GOT3 (cell line): ENCODE data around the gene RGS6.

Source experiments
- DNase-seq: peaks from one replicate; lab custom pipeline; 2025; ENCODE audit warnings: mixed read lengths; lab: John Stamatoyannopoulos, UW

The RGS6 gene

DNA sequence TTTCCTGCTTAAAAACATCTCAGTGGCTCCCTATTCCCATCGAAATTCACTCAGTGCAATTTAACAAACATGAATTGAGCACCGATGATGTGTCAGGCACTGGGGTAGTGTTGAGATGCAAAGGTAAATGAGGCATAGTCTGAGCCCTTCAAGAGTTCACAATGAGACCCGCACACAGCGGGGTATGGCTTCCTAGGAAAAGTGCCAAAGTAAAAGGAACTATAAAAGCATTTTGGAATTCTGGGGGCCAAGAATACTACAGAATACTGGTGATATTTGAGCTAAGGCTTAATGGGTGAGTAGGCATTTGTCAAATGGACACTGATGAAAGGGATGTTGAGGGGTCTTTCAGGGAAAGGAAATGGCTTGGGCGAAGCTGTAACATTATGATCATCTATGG, 646.3 kb downstream of the RGS6 start:
- no peak for DNase-seq

DNA sequence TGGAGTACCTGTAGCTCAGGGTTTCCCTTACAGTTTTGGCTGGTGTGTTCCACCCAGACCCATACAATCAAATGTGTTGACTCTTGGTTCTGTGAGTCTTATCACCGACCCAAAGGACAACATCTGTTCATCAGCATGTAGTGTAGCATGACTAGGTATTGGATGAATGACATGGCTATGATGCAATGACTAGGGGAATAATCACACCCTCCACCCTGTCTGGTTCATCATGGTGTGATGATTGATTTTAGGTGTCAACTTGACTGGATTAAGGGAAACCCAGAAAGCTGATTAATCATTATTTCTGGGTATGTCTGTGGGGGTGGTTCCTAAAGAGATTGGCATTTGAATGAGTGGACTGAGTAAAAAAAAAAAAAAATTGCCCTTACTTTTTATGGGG, 650.4 kb downstream of the RGS6 start:
- DNase-seq, result no peak

DNA sequence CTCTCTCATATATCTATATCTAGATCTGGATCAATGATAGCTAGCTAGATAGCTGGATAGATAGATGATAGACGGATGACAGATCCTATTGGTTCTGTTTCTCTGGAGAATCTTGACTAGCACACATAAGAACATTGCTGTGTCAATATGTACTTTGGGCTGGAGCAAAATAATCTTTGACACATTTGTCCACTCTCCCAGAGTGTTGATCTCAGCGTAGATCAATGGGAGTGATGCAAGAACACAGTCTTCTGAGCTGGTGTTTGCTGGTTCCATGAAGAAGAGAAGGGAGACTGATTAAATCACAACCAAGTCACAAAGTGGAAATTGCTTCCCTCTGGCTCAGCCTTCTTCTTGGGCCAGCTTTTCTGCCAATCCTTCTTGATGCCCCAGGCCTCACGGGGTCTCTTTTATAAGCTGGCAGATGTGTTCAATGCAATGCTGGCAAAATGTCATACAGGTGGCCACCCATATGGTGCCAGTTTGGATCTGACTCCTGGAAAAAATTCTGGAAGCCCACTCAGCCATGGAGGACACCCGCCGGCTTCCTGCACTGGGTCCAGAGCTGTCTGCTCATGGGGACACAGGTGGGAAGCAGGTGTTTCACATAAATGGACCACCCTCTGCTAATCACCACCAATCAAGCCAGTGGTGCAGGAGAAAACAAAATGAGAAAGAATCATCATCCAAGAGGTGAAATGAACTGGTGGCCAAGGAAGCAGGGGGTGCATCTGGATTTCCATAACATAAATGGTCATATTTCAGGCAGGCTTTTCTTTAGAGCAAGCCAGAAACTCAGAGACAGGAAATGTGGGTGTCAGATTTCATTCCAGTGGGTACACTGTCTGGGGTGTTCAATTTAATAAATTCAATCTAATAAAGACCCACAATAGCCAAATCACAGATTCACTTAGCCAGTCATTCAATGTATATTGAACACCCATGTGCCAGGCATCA, 651.4 kb downstream of the RGS6 start:
- DNase-seq, result no peak

DNA sequence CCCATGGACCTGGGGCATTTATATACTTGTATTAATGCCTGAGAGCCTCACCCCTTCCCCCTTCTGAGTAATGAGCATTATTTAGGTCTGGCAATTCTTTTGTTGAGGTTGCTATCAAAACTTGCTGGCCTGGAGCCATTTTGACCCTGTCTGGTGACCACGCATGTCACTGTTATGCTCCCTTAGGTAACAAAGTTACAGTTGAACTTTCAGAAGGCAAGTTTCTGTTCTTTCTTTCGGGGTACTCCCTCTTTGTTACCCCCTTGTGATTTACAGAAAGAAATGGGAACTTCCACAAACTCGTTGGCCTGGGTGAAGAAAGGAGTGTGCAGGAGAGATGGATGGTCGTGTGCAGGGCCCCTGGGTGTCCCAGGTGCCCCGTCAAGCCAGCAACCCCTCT, 656.3 kb downstream of the RGS6 start:
- no peak for DNase-seq

DNA sequence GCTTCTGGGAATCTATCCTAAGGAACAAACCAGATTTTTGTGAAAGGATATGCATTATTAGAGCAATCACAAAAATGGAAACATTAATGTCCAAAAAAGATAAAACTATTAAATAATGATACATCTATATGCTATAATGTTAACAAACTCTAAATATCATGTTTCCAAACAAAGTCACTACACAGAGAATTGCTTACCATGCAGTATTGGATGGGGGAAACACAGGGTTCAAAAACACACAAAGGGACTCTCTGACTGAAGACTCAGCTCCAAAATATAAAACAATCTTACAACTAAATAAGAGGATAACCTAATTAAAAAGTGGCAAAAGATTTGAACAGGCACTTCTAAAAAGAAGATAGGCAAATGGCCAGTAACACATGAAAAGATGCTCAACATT, 657.4 kb downstream of the RGS6 start:
- DNase-seq, result no peak

DNA sequence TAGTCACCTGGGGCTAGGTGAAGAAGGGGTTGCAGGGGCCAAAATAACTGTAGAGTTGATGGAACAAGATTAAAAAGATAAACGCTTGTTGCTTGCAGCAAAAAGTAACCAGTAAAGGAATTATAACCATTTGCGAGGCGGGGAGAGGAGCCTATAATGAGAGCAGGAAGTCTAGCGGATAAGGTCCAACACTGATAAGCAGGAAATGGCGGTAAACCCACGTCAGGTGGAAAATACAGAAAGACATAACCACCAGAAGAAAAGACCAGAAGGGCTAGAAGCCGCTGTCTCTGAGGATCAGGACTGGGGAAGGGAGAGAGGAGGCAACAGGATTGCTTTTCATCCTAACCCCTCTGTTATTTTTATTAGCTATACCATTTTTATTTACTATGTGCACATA, 658.3 kb downstream of the RGS6 start:
- DNase-seq, result no peak

DNA sequence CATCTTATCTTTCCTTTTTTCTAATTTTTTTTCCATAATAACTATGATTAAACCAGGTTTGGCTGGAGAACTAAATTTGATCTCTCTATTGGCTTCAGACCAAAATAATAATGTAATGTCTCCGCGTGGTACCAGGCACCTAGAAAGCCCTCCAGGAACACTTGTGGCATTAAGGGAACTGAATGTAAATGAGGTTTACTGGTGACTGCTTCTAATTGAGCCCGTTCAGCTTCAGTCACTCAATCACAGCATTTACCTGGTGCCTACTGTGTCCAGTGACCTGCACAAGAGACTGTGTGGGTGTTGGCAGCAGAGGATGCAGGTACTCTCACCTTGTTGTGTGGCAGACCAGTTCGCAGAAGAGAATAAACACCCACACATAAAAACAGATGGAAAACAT, 659.2 kb downstream of the RGS6 start:
- DNase-seq, result no peak

DNA sequence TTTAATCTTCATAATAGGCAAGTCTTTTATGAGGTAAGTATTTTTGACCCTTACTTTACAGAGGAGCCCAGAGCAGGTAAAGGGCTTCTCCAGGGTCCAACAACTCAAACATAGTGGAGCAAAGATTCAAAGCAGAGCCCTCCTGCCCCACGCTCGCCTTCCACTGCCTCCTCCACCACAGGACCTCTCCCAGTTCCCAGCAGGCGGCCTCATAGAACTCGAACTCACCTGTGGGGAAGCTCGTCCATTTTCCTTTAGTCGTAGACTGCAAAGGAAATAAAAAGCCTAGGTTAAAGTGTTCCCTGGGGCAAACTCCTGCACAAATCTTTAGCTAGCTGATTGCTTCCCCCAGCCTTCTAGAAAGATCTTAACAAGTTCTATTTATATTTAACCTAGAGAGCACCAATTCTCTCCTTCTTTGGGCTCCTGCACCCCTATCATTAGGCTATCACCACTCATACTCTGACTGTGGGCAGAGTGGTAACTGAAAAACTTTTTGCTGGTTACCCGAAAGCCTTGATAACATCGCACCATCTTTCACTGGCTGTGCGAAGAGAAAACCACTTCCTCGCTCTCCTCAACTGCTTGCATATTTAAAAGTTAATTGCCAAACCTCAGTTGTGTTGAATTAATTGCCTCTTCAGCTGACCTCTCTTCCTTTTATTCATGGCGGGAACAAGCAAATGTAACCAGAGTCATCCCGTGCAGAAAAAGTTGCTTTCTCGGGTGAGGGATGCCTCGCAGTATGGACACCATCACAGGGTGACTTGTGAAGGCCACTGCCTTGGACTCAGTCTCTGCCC, 662.1 kb downstream of the RGS6 start:
- no peak for DNase-seq

DNA sequence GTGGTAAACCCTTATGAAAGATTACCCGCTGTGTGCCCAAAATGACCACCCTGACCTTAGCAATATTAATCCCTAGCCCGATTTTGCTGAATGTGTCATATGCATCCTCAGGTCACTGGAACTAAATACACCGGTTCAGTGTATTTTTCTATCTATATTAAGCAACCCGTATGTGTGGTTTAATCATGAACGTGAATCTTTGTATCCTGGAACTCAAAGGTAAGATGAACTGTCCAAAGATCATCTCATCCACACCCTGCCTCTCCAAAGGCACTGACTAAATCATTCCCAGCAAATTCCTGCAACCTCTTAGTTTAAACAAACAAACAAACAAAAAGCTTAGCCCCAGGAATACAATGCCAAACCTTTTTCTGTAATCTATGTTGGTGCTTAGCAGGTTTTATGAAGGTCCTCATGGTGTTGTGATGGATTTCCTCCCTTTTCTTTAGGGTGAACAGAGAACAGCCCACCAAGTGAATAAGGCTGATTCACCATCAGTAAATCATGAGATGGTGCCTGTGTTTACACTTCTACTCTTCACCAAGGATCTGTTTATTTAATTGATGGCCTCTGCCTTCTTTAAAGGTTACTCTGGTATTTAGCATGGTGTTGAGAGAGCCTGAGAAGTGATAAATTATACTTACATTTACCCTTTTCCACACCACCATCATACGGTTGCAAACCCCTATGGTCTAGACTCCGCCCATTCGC, 663.1 kb downstream of the RGS6 start:
- no peak for DNase-seq

DNA sequence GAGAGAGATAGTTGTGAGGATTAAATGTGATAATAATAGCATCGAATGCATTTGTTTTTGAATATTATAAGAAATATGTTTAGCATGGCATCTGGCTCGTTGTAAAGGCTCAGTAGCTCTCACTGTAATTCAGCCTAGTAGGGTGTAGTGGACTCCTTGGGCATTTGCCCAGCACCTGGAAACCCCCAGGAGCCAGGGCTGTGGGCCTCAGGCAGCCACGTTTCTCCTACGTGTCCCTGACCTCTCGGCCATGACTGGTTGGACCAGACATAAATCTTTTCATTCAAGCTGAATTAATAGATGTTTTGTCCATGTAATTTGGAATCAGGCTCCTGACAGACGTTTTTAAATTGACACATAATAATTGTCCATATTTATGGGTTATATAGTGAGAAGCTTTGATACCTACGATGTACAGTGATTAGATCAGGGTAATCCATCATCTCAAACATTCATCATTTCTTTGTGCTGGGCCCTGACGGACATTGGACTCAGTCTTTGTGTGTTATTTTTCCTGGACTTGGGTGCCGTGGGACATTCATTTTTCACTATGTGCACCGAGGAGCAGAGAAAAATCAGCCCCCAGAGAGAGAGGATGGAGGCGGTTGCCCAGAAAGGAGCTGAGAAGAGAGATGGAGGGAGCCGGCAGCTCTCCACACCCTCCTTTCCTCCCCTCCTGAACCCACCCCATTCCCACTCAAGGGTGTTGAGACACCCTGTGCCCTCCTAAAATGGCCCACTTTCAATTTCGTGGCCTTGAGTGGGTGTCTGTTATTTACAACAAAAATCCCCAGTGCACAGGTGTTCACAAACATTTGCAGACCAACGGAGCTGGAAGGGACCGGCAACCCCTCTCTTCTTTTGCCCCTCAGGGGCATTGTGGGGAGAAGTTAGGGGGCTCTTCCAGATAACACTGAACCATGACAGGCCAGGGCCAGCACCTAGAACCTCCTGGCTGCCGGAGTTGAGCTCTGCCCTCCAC, 665.3 kb downstream of the RGS6 start:
- DNase-seq, result no peak

DNA sequence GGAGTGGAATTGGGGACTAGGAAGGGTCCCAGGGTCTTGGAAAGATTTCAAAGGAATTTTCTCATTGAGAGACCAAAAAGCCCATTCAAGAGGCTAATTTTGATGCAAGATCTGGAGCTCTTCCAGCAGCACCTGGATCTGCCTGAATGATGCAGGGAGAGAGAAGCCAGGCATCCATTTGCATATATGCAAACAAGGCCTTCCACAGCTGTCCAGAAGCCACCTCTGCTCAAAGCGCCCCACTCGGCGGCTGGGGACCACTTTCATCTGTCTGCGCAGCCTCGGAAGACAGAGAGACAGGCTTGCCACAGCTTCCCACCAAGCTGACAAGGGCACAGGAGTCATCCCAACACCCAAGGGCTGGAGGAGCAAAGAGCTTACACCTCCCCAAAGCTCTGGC, 666.1 kb downstream of the RGS6 start:
- no peak for DNase-seq

DNA sequence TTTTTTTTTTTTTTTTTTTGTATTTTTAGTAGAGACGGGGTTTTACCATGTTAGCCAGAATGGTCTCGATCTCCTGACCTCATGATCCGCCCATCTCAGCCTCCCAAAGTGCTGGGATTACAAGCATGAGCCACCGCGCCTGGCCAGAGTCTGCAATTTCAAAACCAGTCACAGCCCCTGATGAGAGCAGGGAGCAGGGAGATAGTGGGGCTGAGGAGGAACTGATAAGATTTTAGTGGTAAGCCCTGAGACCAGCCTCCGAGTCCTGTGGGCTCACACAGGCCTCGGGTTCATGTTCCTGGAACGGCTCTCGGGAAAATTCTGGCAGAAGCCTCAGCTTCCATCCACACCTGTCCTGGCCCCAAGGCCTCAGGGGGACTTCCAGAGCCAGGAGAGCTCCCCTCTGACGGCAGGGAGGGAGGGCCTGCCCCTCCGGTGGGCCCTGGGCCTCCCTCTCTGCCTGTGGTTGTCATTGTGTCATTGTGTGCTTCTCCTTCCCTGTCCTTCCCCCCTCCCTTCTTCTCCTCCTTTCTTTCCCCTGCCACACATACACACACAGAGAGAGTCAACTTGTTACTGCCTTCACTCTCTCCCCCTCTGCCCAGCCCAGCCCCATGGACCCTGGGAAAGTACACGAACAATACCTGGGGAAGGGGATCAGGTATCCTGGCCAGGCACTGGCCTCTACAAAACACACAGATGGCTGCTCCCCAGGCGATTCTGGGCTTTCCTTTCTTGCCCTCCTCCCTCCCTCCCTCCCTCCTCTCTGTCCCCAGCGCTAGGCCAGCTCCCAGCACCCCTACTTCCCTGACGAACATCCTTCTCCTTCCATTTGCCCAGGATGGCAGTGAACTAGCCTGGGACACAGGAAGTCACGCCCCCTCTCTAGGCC, 667.6 kb downstream of the RGS6 start:
- no peak for DNase-seq

DNA sequence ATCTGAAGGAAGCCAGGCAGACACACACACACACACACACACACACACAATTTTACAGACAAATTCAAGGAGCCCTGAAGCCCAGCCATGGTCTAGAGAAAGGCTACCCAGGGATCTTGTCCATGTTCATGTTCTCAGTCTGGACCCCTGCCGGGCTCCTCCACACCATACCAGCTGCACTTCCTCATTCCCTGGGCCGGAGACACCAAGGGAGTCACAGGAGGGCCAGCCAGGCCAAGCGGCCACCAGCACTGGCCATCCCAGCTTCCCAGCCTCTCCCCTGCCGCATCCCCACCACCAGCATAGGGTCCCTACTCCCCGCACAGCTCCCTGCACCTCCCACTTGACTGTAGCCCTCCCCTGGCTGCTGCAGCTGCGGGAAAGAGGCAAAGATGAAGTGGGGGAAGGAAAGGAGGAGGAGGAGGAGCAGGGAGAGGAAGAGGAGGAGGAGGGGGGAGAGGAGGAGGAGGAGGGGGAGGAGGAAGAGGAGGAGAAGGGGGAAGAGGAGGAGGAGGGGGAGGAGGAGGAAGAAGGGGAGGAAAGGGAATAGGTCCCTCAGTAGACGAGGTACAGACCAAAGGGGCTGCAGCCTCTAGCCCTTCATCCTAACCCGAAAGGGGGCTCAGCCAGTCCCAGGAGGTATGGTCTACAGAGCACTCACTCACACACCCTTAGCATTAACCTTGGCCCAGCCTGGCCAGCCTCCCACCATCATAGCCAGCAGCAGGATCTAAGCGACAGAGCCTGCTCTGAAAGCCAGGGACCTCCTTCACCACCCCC, 668.5 kb downstream of the RGS6 start:
- DNase-seq, result no peak

DNA sequence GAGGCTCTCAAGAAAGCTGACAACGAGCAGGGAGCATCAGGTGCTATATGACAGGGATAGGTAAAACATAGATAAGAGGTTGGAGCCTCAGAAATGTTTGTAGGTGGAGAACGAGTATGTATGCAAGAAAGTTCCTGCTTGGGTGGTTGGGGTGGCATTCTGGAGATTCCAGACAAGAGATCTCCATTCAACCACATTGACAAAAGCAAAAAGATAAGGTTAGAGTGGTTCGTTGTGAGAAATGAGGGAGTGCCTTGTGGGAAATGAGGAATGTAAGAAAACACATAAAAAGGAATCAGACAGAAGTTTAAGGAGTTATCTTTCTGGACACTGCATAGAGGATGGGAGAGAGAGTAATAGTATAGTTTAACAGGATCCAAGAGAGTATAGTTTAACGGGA, 671.4 kb downstream of the RGS6 start:
- no peak for DNase-seq

DNA sequence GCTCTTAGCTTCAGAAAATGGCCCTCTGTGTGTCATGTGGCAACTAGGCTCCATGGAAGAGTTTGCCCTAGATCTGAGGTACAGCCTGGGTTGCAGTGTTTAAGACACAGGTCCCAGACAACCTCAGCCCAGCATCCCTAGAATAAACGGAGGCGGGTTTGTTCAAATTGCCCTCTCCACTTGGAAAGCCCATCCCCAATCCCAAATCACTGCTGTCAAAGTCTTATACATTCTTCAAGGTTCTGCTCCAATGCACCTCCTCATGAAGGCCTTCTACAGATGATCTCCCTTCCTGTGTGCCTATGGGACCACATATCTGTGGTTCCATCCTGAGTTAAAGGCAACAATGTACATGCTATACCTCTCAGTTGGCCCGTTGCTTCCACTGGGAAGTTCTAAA, 671.9 kb downstream of the RGS6 start:
- DNase-seq, result no peak

DNA sequence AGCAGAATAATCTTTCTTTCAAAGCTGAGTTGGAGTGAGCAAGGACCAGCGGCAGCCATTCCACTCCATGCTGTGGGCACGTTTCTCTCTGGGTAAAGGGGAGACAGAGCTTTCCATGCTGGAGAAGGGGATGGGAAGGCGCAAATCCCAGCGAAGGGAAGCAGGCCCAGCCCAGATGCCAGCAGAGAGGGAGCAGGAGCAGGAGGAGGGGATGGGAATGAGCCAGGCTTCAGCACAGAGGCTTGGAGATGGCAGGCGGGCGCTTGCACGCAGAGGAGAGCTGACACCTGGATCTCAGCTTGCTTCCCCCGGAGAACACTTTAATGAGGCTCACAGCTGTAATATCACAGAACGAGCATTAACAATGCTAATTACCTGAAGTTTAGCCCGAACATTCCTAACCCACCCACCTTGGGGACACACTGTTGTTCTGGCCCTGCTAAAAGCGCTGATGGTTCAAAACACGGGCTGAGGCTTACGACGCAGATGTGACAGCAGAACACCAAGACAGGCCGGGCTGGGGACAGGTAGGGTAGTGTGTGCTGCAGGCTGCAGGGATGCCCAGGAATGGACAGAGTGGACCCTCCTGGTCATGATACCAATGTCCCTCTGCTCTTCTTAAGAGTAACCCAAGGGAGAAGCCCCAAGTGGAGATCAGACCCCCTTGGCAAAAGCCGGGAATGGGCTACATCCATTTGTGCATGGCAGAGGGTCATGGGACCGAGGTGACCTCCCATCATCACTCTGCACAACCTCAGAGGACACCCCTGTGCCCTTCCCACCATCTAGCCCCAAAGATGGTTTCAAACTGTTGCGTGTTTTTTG, 673.1 kb downstream of the RGS6 start:
- no peak for DNase-seq

DNA sequence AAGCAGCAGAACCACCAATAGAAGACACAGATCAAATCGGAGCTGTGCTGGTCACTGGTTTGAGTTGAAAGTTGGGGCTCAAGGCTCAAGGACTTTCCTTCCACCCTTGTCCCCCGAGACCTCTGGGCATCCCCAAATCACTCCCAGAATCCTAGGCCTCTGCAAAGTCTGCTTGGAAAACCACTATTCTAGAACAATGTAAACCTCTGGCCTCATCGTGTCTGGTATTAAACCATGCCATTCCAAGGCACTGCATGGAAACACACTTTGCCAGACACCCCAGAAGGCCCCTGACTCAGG, 673.6 kb downstream of the RGS6 start:
- no peak for DNase-seq

DNA sequence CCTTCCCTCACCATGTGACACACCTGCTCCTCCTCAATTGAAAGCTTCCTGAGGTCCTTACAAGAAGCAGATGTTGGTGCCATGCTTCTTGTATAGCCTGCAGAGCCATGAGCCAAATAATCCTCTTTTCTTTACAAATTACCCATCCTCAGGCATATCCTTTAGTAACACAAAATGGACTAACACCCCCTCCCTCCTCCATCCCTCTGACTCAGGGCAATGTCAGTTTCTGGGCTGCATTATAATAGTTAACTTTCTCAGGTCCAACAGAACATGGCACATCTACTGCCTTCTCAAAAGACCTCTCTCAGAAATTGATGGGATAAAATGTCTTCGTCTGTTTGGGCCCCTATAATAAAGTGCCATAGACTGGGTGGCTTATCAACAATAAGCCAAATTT, 674.6 kb downstream of the RGS6 start:
- DNase-seq, result no peak
